ENCODE results near the gene PPP6C. TPM values are rescaled to one million over a fixed set of nuclear protein-coding genes. Genes with fewer than 3 reads are reported as not detected.
"Not testable (repeated sequence)": the region's sequence is repeated elsewhere in the genome, so short reads cannot be mapped to it uniquely, and the experiment has no call there.

Gene PPP6C
- polyA plus RNA-seq, 2 donors, result 17.2 to 22.7 TPM

DNA sequence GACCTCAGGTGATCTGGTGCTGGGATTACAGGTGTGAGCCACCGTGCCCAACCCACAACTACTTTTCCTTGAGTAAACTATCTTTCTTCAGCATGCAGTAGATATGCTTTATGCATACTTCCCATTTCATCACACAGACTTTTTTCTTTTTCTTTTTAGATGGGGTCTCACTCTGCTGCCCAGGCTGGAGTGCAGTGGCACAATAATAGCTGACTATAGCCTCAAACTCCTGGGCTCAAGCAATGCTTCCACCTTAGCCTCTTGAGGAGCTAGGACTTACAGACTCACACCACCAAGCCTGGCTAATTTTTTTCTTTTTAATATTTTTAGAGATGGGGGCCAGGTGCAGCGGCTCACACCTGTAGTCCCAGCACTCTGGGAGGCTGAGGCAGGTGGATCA, 22.8 kb downstream of the PPP6C start:
- no peaks in the 10 kb centered on the region for H3K27me3 ChIP-seq (ENCODE audit: control insufficient read depth in 1 of 2, insufficient read depth in 2 of 2, low read length in 2 of 2)
- H3K36me3 ChIP-seq (ENCODE audit: control insufficient read depth in 2 of 2, insufficient read depth in 2 of 2, low read length in 1 of 2), result no peaks in the 10 kb centered on the region
- no peak overlapping the region for H3K27ac ChIP-seq (ENCODE audit: low read depth in 2 of 2, low read length in 1 of 2)
- no peaks in the 10 kb centered on the region for H3K9me3 ChIP-seq (ENCODE audit: control insufficient read depth in 2 of 2, insufficient read depth in 1 of 2, low read depth in 1 of 2, low read length in 1 of 2)
- H3K4me3 ChIP-seq (ENCODE audit: low read depth in 1 of 2, low read length in 2 of 2), result no peak overlapping the region
- H3K4me1 ChIP-seq (ENCODE audit: control insufficient read depth in 2 of 2, insufficient read depth in 2 of 2, low read length in 1 of 2), result no peaks in the 10 kb centered on the region
- 74 to 99% methylated on average over 2 of the region's 2 CpGs for WGBS, 2 donors

DNA sequence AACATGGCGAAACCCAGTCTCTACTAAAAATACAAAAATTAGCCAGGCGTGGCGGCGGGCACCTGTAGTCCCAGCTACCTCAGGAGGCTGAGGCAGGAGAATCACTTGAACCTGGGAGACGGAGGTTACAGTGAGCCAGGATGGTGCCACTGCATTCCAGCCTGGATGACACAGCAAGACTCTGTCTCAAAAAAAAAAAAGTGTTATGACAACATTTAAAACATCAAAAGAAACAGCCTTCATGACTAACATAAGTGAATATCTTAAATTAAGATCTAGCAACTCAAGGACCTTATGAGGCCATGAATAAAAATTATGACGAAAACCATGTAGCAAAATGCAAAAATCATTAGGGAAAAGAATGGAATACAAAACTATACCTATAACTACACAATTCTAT, 26.7 kb downstream of the PPP6C start:
- H3K9me3 ChIP-seq (ENCODE audit: control insufficient read depth in 2 of 2, insufficient read depth in 1 of 2, low read depth in 1 of 2, low read length in 1 of 2); H3K4me1 ChIP-seq (ENCODE audit: control insufficient read depth in 2 of 2, insufficient read depth in 2 of 2, low read length in 1 of 2); H3K4me3 ChIP-seq (ENCODE audit: low read depth in 1 of 2, low read length in 2 of 2); H3K27ac ChIP-seq (ENCODE audit: low read depth in 2 of 2, low read length in 1 of 2); H3K27me3 ChIP-seq (ENCODE audit: control insufficient read depth in 1 of 2, insufficient read depth in 2 of 2, low read length in 2 of 2); H3K36me3 ChIP-seq (ENCODE audit: control insufficient read depth in 2 of 2, insufficient read depth in 2 of 2, low read length in 1 of 2): not testable (repeated sequence)
- WGBS, 2 donors, result 93 to 94% methylated on average over 6 of the region's 6 CpGs

DNA sequence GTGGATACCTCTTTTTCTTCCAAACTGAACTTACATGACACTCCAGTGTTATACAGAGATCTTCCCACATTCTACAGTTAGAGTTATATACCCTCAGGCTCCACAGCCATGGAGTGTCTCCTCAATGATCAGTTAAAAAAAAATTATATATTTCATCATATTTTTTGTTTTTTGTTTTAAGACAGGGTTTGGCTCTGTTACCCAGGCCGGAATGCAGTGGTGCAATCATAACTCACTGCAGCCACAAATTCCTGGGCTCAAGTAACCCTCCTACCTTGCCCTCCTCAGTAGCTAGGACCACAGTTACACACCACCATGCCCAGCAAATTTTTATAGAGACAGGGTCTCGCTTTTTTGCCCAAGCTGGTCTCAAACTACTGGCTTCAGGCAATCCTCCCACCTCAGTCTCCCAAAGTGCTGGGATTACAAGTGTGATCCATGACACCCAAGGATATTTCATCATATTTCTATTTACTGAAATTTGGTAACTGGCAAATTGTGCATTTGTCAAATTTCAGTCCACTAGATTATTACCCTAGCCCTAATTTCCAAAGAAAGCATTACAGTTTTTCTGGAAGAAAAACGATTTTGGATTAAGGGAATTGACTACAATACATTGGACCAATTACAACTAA, 28.2 kb downstream of the PPP6C start:
- H3K4me1 ChIP-seq (ENCODE audit: control insufficient read depth in 2 of 2, insufficient read depth in 2 of 2, low read length in 1 of 2), result no peaks in the 10 kb centered on the region
- 67 to 68% methylated on average over 3 of the region's 3 CpGs for WGBS, 2 donors
- no peaks in the 10 kb centered on the region for H3K27me3 ChIP-seq (ENCODE audit: control insufficient read depth in 1 of 2, insufficient read depth in 2 of 2, low read length in 2 of 2)
- no peak overlapping the region for H3K4me3 ChIP-seq (ENCODE audit: low read depth in 1 of 2, low read length in 2 of 2)
- no peaks in the 10 kb centered on the region for H3K36me3 ChIP-seq (ENCODE audit: control insufficient read depth in 2 of 2, insufficient read depth in 2 of 2, low read length in 1 of 2)
- H3K27ac ChIP-seq (ENCODE audit: low read depth in 2 of 2, low read length in 1 of 2), result no peak overlapping the region
- no peaks in the 10 kb centered on the region for H3K9me3 ChIP-seq (ENCODE audit: control insufficient read depth in 2 of 2, insufficient read depth in 1 of 2, low read depth in 1 of 2, low read length in 1 of 2)

DNA sequence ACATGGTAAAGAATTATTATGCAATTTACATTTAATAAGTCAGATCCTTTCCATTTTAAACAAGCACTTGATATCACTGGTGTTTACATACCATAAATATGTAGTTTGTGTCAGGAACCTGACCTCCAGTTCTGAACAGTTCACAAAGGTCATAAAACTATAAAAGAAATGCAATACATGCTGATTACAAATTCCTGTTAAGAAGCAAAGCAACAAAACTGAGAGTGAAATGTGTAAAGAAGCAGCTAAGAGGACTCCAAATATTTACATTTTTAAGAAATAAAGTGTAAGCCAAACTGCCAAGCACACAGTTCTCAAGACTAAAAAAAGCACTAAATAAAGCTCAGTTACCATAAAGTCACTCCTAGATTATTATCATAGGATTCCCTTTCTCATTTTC, 28.9 kb downstream of the PPP6C start:
- Histone ChIP-seq H3K9me3 (ENCODE audit: control insufficient read depth in 2 of 2, insufficient read depth in 1 of 2, low read depth in 1 of 2, low read length in 1 of 2) (no peaks in the 10 kb centered on the region), H3K36me3 (ENCODE audit: control insufficient read depth in 2 of 2, insufficient read depth in 2 of 2, low read length in 1 of 2) (no peaks in the 10 kb centered on the region), H3K4me3 (ENCODE audit: low read depth in 1 of 2, low read length in 2 of 2) (no peak overlapping the region), H3K27ac (ENCODE audit: low read depth in 2 of 2, low read length in 1 of 2) (no peak overlapping the region), H3K4me1 (ENCODE audit: control insufficient read depth in 2 of 2, insufficient read depth in 2 of 2, low read length in 1 of 2) (no peaks in the 10 kb centered on the region), H3K27me3 (ENCODE audit: control insufficient read depth in 1 of 2, insufficient read depth in 2 of 2, low read length in 2 of 2) (no peaks in the 10 kb centered on the region)

DNA sequence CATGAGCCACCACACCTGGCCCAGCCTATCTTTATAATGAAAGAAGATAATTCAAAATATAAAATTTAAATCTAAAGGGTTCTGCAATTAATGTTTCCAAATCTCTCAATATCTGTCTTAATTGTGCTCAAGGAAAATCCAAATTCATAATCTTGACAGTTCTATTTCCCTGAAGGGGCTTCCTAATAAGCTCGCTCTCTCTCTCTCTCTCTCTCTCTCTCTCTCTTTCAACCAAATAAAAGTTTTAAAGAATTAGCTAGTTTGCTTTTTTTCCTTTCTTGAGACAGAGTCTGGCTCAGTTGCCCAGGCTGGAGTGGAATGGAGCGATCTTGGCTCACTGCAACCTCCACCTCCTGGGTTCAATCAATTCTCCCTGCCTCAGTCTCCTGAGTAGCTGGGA, 33.1 kb downstream of the PPP6C start:
- no peaks in the 10 kb centered on the region for H3K9me3 ChIP-seq (ENCODE audit: control insufficient read depth in 2 of 2, insufficient read depth in 1 of 2, low read depth in 1 of 2, low read length in 1 of 2)
- no peak overlapping the region for H3K4me3 ChIP-seq (ENCODE audit: low read depth in 1 of 2, low read length in 2 of 2)
- H3K27me3 ChIP-seq (ENCODE audit: control insufficient read depth in 1 of 2, insufficient read depth in 2 of 2, low read length in 2 of 2), result no peaks in the 10 kb centered on the region
- no peaks in the 10 kb centered on the region for H3K4me1 ChIP-seq (ENCODE audit: control insufficient read depth in 2 of 2, insufficient read depth in 2 of 2, low read length in 1 of 2)
- H3K27ac ChIP-seq (ENCODE audit: low read depth in 2 of 2, low read length in 1 of 2), result no peak overlapping the region
- H3K36me3 ChIP-seq (ENCODE audit: control insufficient read depth in 2 of 2, insufficient read depth in 2 of 2, low read length in 1 of 2), result peaks cover 2 to 5% of the 10 kb centered on the region in 2 donors
- 97 to 100% methylated on average over 2 of the region's 2 CpGs for WGBS, 2 donors

DNA sequence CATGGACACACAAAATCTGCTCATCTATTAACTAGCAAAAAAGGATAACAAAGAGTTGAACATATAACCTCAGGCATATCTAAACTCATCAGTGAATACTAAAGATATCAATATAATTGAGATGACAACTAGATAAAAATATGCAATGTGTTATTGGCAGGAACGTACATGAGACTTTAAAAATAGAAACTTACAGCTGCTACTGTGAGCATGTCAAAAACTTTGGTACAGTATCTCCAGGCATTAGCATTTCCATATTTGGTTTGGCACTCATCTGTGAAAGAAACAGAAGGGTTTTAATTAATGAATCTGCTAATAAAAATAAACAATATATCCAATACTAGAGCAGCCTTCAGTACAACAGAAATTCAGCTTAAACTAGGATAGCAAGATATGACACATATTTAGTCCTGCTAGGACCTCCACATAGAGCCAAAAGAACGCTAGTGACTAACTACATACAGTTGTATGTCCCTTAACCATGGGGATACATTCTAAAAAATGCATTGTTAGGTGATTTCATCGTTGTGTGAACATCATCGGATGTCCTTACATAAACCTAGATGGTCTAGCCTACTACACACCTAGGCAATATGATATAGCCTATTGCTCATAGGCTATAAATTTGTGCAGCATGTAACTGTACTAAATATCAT, 35.8 kb downstream of the PPP6C start:
- 76 to 82% methylated on average over 4 of the region's 4 CpGs for WGBS, 2 donors
- H3K4me3 ChIP-seq (ENCODE audit: low read depth in 1 of 2, low read length in 2 of 2), result no peak overlapping the region
- peaks cover 10% of the 10 kb centered on the region in 2 donors for H3K36me3 ChIP-seq (ENCODE audit: control insufficient read depth in 2 of 2, insufficient read depth in 2 of 2, low read length in 1 of 2)
- H3K27me3 ChIP-seq (ENCODE audit: control insufficient read depth in 1 of 2, insufficient read depth in 2 of 2, low read length in 2 of 2), result no peaks in the 10 kb centered on the region
- no peaks in the 10 kb centered on the region for H3K4me1 ChIP-seq (ENCODE audit: control insufficient read depth in 2 of 2, insufficient read depth in 2 of 2, low read length in 1 of 2)
- H3K9me3 ChIP-seq (ENCODE audit: control insufficient read depth in 2 of 2, insufficient read depth in 1 of 2, low read depth in 1 of 2, low read length in 1 of 2), result no peaks in the 10 kb centered on the region
- H3K27ac ChIP-seq (ENCODE audit: low read depth in 2 of 2, low read length in 1 of 2), result no peak overlapping the region

DNA sequence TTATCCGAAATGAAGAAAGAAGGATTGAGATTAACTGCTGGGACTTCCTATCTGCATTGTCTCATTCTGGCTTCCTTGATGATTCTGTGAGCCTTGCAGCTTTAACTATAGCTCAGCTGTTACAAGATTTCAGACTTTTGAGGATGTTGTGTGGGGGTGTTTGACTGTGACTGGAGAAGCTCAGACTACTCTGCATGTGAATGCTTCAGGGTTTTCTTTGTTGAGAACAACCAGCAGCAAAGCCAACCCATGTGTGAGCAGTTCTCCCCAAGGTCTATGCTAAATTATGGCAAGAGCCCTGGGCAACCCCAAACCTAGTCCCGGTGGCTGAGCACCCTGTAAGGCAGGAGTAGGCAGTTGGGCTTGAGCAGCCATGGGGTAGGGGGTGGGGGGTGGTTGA, 37.9 kb downstream of the PPP6C start:
- Histone ChIP-seq H3K9me3 (ENCODE audit: control insufficient read depth in 2 of 2, insufficient read depth in 1 of 2, low read depth in 1 of 2, low read length in 1 of 2) (no peaks in the 10 kb centered on the region), H3K4me1 (ENCODE audit: control insufficient read depth in 2 of 2, insufficient read depth in 2 of 2, low read length in 1 of 2) (no peaks in the 10 kb centered on the region), H3K36me3 (ENCODE audit: control insufficient read depth in 2 of 2, insufficient read depth in 2 of 2, low read length in 1 of 2) (peaks cover 10% of the 10 kb centered on the region in 2 donors), H3K27me3 (ENCODE audit: control insufficient read depth in 1 of 2, insufficient read depth in 2 of 2, low read length in 2 of 2) (no peaks in the 10 kb centered on the region), H3K4me3 (ENCODE audit: low read depth in 1 of 2, low read length in 2 of 2) (no peak overlapping the region), H3K27ac (ENCODE audit: low read depth in 2 of 2, low read length in 1 of 2) (no peak overlapping the region)
- 93% methylated on average over 2 of the region's 2 CpGs for WGBS, 2 donors

DNA sequence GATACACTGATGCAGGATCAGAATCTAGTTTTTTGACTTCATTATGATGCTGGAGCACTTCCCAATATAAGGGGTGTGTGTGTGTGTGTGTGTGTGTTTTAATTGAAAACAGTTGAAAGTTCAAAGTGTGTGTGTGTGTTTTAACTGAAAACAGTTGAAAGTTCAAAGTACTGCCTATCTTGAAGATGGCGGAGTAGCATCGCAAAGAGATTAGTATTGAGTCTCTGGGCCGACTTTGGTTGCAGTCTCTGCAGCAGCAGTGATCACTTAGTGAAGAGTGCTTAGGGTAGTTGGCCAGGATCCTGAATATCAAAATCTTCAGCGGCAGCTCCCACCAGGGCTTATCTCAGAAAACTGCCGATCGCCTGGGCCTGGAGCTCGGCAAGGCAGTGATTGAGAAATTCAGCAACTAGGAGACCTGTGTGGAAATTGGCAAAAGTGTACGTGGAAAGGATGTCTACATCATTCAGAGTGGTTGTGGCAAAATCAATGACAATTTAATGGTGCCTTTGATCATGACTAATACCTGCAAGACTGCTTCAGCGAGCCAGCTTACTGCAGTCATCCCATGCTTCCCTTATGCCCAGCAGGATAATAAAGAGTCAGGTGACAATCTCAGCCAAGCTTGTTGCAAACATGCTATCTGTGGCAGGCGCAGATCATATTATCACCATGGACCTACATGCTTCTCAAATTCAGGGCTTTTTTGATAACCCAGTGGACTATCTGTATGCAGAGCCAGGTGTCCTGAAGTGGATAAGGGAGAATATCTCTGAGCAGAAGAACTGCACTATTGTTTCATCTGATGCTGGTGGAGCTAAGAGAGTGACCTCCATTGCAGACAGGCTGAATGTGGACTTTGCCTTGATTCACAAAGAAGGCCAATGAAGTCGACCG, 39.0 kb downstream of the PPP6C start:
- Histone ChIP-seq H3K4me3 (ENCODE audit: low read depth in 1 of 2, low read length in 2 of 2) (no peak overlapping the region), H3K36me3 (ENCODE audit: control insufficient read depth in 2 of 2, insufficient read depth in 2 of 2, low read length in 1 of 2) (peaks cover 10% of the 10 kb centered on the region in 2 donors), H3K27me3 (ENCODE audit: control insufficient read depth in 1 of 2, insufficient read depth in 2 of 2, low read length in 2 of 2) (no peaks in the 10 kb centered on the region), H3K27ac (ENCODE audit: low read depth in 2 of 2, low read length in 1 of 2) (no peak overlapping the region), H3K4me1 (ENCODE audit: control insufficient read depth in 2 of 2, insufficient read depth in 2 of 2, low read length in 1 of 2) (no peaks in the 10 kb centered on the region), H3K9me3 (ENCODE audit: control insufficient read depth in 2 of 2, insufficient read depth in 1 of 2, low read depth in 1 of 2, low read length in 1 of 2) (no peaks in the 10 kb centered on the region)
- WGBS, 2 donors, result 86 to 90% methylated on average over 12 of the region's 12 CpGs

DNA sequence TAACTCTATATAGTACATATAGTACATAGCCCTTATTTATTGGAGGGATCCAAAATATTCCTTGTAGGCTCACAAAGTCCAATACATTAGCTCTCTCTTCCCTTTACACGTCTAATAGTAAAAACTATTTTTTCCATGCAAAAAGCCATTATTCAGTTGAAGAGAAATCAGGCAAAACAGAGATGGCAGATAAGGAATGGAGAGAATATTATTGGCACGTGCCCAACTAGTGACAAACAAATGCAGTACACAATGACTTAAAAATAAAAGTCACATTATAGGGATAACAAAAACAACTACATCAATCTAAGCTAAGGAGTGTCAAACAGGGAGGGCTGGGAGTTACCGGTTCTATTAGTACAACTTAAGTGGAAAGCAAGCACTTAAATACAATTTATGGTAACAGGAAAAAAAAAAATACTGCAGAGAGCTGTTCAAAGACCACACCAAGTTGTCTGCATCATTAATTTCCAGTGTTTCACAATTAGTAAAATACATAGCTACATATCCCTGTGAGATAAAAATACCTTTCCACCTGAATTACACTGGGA, 42.1 kb downstream of the PPP6C start:
- no peak overlapping the region for H3K4me3 ChIP-seq (ENCODE audit: low read depth in 1 of 2, low read length in 2 of 2)
- H3K36me3 ChIP-seq (ENCODE audit: control insufficient read depth in 2 of 2, insufficient read depth in 2 of 2, low read length in 1 of 2), result peaks cover 7 to 8% of the 10 kb centered on the region in 2 donors

More for the DNA sequence above, 42.1 kb downstream of the PPP6C start:
- Histone ChIP-seq H3K27me3 (ENCODE audit: control insufficient read depth in 1 of 2, insufficient read depth in 2 of 2, low read length in 2 of 2) (no peaks in the 10 kb centered on the region), H3K27ac (ENCODE audit: low read depth in 2 of 2, low read length in 1 of 2) (no peak overlapping the region), H3K4me1 (ENCODE audit: control insufficient read depth in 2 of 2, insufficient read depth in 2 of 2, low read length in 1 of 2) (no peaks in the 10 kb centered on the region), H3K9me3 (ENCODE audit: control insufficient read depth in 2 of 2, insufficient read depth in 1 of 2, low read depth in 1 of 2, low read length in 1 of 2) (no peaks in the 10 kb centered on the region)
- 80 to 82% methylated on average over 3 of the region's 3 CpGs for WGBS, 2 donors
